PC-9 (cell line): ENCODE data around the gene SCN2B. TPM values are rescaled to one million over a fixed set of nuclear protein-coding genes. Genes with fewer than 3 reads are reported as not detected.

Experiments used
- BruUV-seq: library from RNA; stranded (reverse); fragments of 400-500 nt; replicated peaks from 2 replicates; lab custom pipeline; 2021; lab: Mats Ljungman, UMichigan
- CTCF ChIA-PET: fragments of 300-600 bp; sonication (Branson Sonifier 250); formaldehyde crosslinking; loops from one replicate; lab custom pipeline; 2022; ENCODE audit warnings: antibody characterized with exemption; lab: Charles Lee
- POLR2A ChIA-PET: fragments of 300-600 bp; sonication (Branson Sonifier 250); formaldehyde crosslinking; loops from one replicate; lab custom pipeline; 2022; ENCODE audit warnings: antibody characterized with exemption; ENCODE audit not compliant: unreplicated experiment; lab: Charles Lee
- DNase-seq, 2 experiments: peaks; one replicate each; pipeline versions ENCODE4 v3.0.0 to v3.0.0-alpha.2; 2015 to 2022; ENCODE audit warnings: mixed read lengths in 1 of 2
- H2AFZ ChIP-seq: fragments of 200-600 bp; sonication (generic); 2 replicates; pipeline ENCODE4 v1.8.1; 2017; ENCODE audit warnings: antibody characterized with exemption
- H3F3A ChIP-seq: fragments of 200-600 bp; sonication (generic); 2 replicates; pipeline ENCODE4 v1.8.1; 2017; ENCODE audit warnings: antibody characterized with exemption, mild to moderate bottlenecking, low read depth; ENCODE audit not compliant: insufficient read depth
- H3K27ac ChIP-seq: fragments of 200-600 bp; sonication (generic); 2 replicates; pipeline ENCODE4 v1.6.1; 2016; ENCODE audit warnings: mixed run types
- H3K27me3 ChIP-seq: fragments of 200-600 bp; sonication (generic); 2 replicates; pipeline ENCODE4 v1.6.1; 2016; ENCODE audit warnings: low read depth, mixed run types; ENCODE audit not compliant: insufficient read depth
- H3K36me3 ChIP-seq: fragments of 200-600 bp; sonication (generic); 2 replicates; pipeline ENCODE4 v1.6.1; 2016; ENCODE audit warnings: low read depth, mixed run types
- H3K4me1 ChIP-seq: fragments of 200-600 bp; sonication (generic); replicated peaks from 2 replicates; pipeline ENCODE4 v1.6.1; 2016; ENCODE audit warnings: mixed run types; ENCODE audit not compliant: insufficient read depth
- H3K4me2 ChIP-seq: fragments of 200-600 bp; sonication (generic); 2 replicates; pipeline ENCODE4 v1.6.1; 2017; ENCODE audit warnings: mixed run types
- H3K4me3 ChIP-seq: fragments of 200-600 bp; sonication (generic); 2 replicates; pipeline ENCODE4 v1.6.1; 2016; ENCODE audit warnings: mixed run types
- H3K79me2 ChIP-seq: fragments of 200-600 bp; sonication (generic); 2 replicates; pipeline ENCODE4 v1.6.1; 2017; ENCODE audit warnings: low read depth, mixed run types
- H3K9me2 ChIP-seq: fragments of 200-600 bp; sonication (generic); 2 replicates; pipeline ENCODE4 v1.8.1; 2017; ENCODE audit warnings: mild to moderate bottlenecking; ENCODE audit not compliant: insufficient read depth
- H3K9me3 ChIP-seq: fragments of 200-600 bp; sonication (generic); 2 replicates; pipeline ENCODE4 v1.8.1; 2016; ENCODE audit warnings: low read depth; ENCODE audit not compliant: insufficient read depth
- H4K20me1 ChIP-seq: fragments of 200-600 bp; sonication (generic); 2 replicates; pipeline ENCODE4 v1.8.1; 2017; ENCODE audit not compliant: insufficient read depth
- CTCF ChIP-seq: fragments of 200-600 bp; sonication (generic); conservative IDR thresholded peaks from 2 replicates; pipeline ENCODE4 v1.6.1; 2017; ENCODE audit warnings: mixed run types, antibody characterized with exemption, mild to moderate bottlenecking, moderate library complexity
- EZH2 ChIP-seq: fragments of 200-600 bp; sonication (generic); IDR thresholded peaks from 2 replicates; pipeline ENCODE4 v1.8.0; 2017; ENCODE audit warnings: antibody characterized with exemption, low read depth
- intact Hi-C: fragments of 100-400 bp; cut with micrococcal nuclease; formaldehyde crosslinking; loops from one replicate; pipeline ENCODE4 v1.10.0; 2022; ENCODE audit not compliant: unreplicated experiment
- total RNA-seq: library from RNA; stranded (reverse); gene quantifications from 2 replicates; pipeline ENCODE4 v1.2.3, GENCODE V29; 2021

Gene SCN2B
- total RNA-seq, 1 experiment from 2014 or later: not detected

- TF ChIP-seq EZH2 (no peak), CTCF (no peak)
- DNase-seq: no peak
- intact Hi-C loops: no loop called here
- no TSS peak for BruUV-seq
- no peak overlapping the region for H3K27ac ChIP-seq
- 0 out of 2 replicates have a peak, but pooled peaks cover 3% of the 10 kb centered on the region for H3K9me2 ChIP-seq
- H3K9me3 ChIP-seq: no peaks in the 10 kb centered on the region
- no peaks in the 10 kb centered on the region for H3K27me3 ChIP-seq
- no peaks in the 10 kb centered on the region for H3K36me3 ChIP-seq
- no peak overlapping the region for H2AFZ ChIP-seq
- no peaks in the 10 kb centered on the region for H3K79me2 ChIP-seq
- H4K20me1 ChIP-seq: no peaks in the 10 kb centered on the region
- no peak overlapping the region for H3K4me2 ChIP-seq
- peaks cover 9% of the 10 kb centered on the region for H3K4me1 ChIP-seq
- ChIA-PET CTCF (no interaction called here), POLR2A (no interaction called here)
- no peak overlapping the region for H3K4me3 ChIP-seq
- H3F3A ChIP-seq: peaks cover 5% of the 10 kb centered on the region
These were observed 24.1 kb upstream of the SCN2B start for GRCh38 chr11:118200497-118200896.

GRCh38 chr11:118199135-118199534, 22.7 kb upstream of the SCN2B start:
- H2AFZ ChIP-seq: no peak overlapping the region
- no peaks in the 10 kb centered on the region for H4K20me1 ChIP-seq
- peaks cover 16% of the 10 kb centered on the region for H3K4me1 ChIP-seq
- ChIA-PET CTCF (interaction anchor here (0.6 to 1.2 kb wide), 18 partner anchors 16 to 625 kb away, joined by 3 to 18 read pairs (median 4); partner anchors contain the start of genes MPZL2, MPZL3 and UBE4A), POLR2A (interaction anchor here (0.6 to 0.8 kb wide), 2 partner anchors 154 to 424 kb away, joined by 3 read pairs; no protein-coding TSS in a partner anchor)
- H3K27me3 ChIP-seq: no peaks in the 10 kb centered on the region
- H3K9me3 ChIP-seq: no peaks in the 10 kb centered on the region
- DNase-seq: no peak
- H3K79me2 ChIP-seq: no peaks in the 10 kb centered on the region
- no peaks in the 10 kb centered on the region for H3K9me2 ChIP-seq
- no peaks in the 10 kb centered on the region for H3K36me3 ChIP-seq
- no peak overlapping the region for H3K27ac ChIP-seq
- TF ChIP-seq EZH2 (no peak), CTCF (no peak)
- no TSS peak for BruUV-seq
- no peak overlapping the region for H3K4me2 ChIP-seq
- H3K4me3 ChIP-seq: no peak overlapping the region
- intact Hi-C loops: loop anchor here (2.0 kb wide), 1 partner anchor 54 kb away; no protein-coding TSS in a partner anchor
- H3F3A ChIP-seq: peaks cover 12% of the 10 kb centered on the region

- peak overlapping the region; percentile 52 for H2AFZ ChIP-seq
- no peaks in the 10 kb centered on the region for H3K79me2 ChIP-seq
- DNase-seq: peak in 1 of 2 experiments; percentile 74
- ChIA-PET CTCF (interaction anchor here (0.6 to 1.2 kb wide), 22 partner anchors 17 to 625 kb away, joined by 3 to 18 read pairs (median 4); partner anchors contain the start of genes MPZL2, MPZL3 and UBE4A), POLR2A (interaction anchor here (0.6 to 0.8 kb wide), 2 partner anchors 153 to 425 kb away, joined by 3 read pairs; no protein-coding TSS in a partner anchor)
- TF ChIP-seq EZH2: no peak
- peak; percentile 98 for TF ChIP-seq CTCF
- peaks cover 12% of the 10 kb centered on the region for H3F3A ChIP-seq
- intact Hi-C loops: loop anchor here (1.0 to 2.0 kb wide), 5 partner anchors 54 to 290 kb away; partner anchors contain the start of gene MPZL2
- no peaks in the 10 kb centered on the region for H3K9me2 ChIP-seq
- H4K20me1 ChIP-seq: no peaks in the 10 kb centered on the region
- no peak overlapping the region for H3K27ac ChIP-seq
- no peaks in the 10 kb centered on the region for H3K9me3 ChIP-seq
- no TSS peak for BruUV-seq
- H3K27me3 ChIP-seq: no peaks in the 10 kb centered on the region
- H3K4me3 ChIP-seq: peak overlapping the region; percentile 44; the same call in 1 of the 2 replicates
- peaks cover 16% of the 10 kb centered on the region for H3K4me1 ChIP-seq
- H3K36me3 ChIP-seq: no peaks in the 10 kb centered on the region
- H3K4me2 ChIP-seq: peak overlapping the region; percentile 82
These were observed 21.9 kb upstream of the SCN2B start for GRCh38 chr11:118198370-118198769.
